ENCODE data around the gene KIF24. TPM values are rescaled to one million over a fixed set of nuclear protein-coding genes. Genes with fewer than 3 reads are reported as not detected.
"Not testable (repeated sequence)": the region's sequence is repeated elsewhere in the genome, so short reads cannot be mapped to it uniquely, and the experiment has no call there.

The KIF24 gene
- total RNA-seq, 1 donor from 2014 or later, result 6.2 TPM

DNA sequence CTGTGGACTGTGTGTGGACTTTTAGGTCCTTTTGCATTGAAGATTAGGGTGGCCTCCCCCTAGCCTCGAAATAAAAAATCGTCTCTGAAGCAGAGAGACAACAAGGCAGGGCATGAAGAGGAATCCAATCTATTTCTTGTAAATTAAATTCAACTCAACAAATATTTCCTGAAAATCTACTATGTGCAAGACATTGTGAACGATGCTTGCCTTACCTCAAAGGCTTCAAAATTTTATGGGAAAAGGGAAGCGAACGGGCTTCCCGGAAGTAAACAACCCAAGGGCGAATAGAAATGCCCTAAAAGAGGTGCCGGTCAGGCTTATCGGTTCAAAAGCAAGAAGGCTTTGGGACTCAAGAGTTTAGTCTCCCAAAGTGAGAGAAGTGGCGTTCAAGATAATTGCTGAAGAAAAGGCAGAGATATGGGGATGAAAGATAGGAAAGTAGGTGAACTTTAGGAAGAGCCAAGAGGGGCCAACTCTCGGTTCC, 525 bp downstream of the KIF24 start:
- intact Hi-C loops (cut with micrococcal nuclease), result loop anchor here (2.0 kb wide), 3 partner anchors 48 to 512 kb away; partner anchors contain the start of genes MYORG, UBAP1 and UBE2R2
- Mint-ChIP-seq H3K36me3 (ENCODE audit: low read depth) (no peaks in the 10 kb centered on the region), H3K27me3 (no peaks in the 10 kb centered on the region), H3K9me3 (no peaks in the 10 kb centered on the region), H3K4me1 (peaks cover 30% of the 10 kb centered on the region), H3K4me3 (peak overlapping the region; percentile 89), H3K27ac (peak overlapping the region; percentile 97)
- no peak for DNase-seq

- no peaks in the 10 kb centered on the region for H3K9me3 Mint-ChIP-seq
- no peak overlapping the region for H3K27ac Mint-ChIP-seq
- DNase-seq, result no peak
- peaks cover 20% of the 10 kb centered on the region for H3K4me1 Mint-ChIP-seq
- intact Hi-C loops (cut with micrococcal nuclease), result no loop called here
- no peaks in the 10 kb centered on the region for H3K36me3 Mint-ChIP-seq (ENCODE audit: low read depth)
- H3K4me3 Mint-ChIP-seq, result peak overlapping the region; percentile 33
- no peaks in the 10 kb centered on the region for H3K27me3 Mint-ChIP-seq
Measured at GRCh38 chr9:34326690-34327089, 2.4 kb downstream of the KIF24 start.

DNA sequence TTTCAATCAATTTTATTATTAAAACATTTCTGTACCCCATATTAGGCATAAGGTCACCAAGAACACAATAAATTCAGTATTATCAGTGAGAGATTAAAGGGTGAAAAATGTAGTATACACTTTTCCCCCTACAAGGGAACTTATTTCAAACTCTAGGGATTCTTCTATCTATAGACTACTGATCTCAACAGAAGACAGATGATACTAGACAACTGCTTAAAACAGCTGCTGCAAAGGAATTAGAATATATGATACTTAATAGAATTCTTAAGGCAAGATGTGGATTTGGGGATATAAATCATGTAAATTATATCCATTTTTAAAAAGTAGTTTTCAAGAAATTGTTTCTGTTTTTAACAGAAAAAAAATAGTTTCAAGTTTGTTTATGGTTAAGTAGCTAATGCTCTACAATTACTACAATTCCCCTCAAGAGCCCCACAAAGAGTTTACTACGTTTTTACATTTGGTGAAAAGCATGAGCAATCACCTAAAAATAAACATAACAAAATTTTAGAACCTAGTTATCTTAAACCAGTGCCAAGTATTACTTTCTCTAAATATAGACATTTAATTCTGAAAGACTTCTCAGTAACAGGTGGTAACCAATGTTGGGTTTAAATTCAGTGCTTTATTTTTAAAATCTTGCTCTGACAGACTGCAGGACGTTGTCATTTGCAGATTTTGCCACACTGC, 6.0 kb downstream of the KIF24 start:
- H3K4me3 Mint-ChIP-seq, result no peak overlapping the region
- intact Hi-C loops (cut with micrococcal nuclease), result no loop called here
- no peaks in the 10 kb centered on the region for H3K27me3 Mint-ChIP-seq
- H3K36me3 Mint-ChIP-seq (ENCODE audit: low read depth), result peaks cover 1% of the 10 kb centered on the region
- H3K27ac Mint-ChIP-seq, result no peak overlapping the region
- peaks cover 14% of the 10 kb centered on the region for H3K4me1 Mint-ChIP-seq
- DNase-seq, result no peak
- no peaks in the 10 kb centered on the region for H3K9me3 Mint-ChIP-seq

- no peak overlapping the region for H3K27ac Mint-ChIP-seq
- H3K9me3 Mint-ChIP-seq, result no peaks in the 10 kb centered on the region
- H3K4me3 Mint-ChIP-seq, result no peak overlapping the region
- H3K27me3 Mint-ChIP-seq, result no peaks in the 10 kb centered on the region
- intact Hi-C loops (cut with micrococcal nuclease), result no loop called here
- DNase-seq, result no peak
- H3K36me3 Mint-ChIP-seq (ENCODE audit: low read depth), result peaks cover 1% of the 10 kb centered on the region
- H3K4me1 Mint-ChIP-seq, result peaks cover 5% of the 10 kb centered on the region
Measured at GRCh38 chr9:34321451-34321850, 7.6 kb downstream of the KIF24 start.

DNA sequence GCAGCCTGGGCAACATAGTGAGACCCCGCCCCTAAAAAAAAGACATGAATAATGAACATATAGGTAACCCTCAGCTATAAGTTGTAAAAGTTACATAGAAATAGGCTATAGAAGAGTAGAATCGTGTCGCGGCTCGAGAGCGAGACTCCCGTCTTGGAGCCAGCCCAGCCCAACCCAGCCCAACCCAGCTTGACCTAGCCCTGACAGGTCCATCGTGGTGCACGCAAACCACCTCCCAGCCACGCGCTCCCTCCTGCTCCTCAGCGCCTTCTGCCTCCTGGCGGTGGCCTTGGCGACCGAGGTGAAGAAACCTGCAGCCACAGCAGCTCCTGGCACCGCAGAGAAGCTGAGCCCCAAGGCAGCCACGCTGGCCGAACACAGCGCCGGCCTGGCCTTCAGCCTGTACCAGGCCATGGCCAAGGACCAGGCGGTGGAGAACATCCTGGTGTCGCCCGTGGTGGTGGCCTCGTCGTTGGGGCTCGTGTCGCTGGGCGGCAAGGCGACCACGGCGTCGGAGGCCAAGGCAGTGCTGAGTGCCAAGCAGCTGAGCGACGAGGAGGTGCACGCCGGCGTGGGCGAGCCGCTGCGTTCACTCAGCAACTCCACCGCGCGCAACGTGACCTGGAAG, 10.8 kb downstream of the KIF24 start:
- H3K4me1 Mint-ChIP-seq, result peaks cover 2% of the 10 kb centered on the region
- no peaks in the 10 kb centered on the region for H3K9me3 Mint-ChIP-seq
- H3K4me3 Mint-ChIP-seq, result no peak overlapping the region
- no peaks in the 10 kb centered on the region for H3K27me3 Mint-ChIP-seq
- intact Hi-C loops (cut with micrococcal nuclease), result no loop called here
- DNase-seq, result no peak
- H3K27ac Mint-ChIP-seq, result no peak overlapping the region
- peaks cover 1% of the 10 kb centered on the region for H3K36me3 Mint-ChIP-seq (ENCODE audit: low read depth)

- Mint-ChIP-seq H3K27ac (no peak overlapping the region), H3K9me3 (no peaks in the 10 kb centered on the region), H3K36me3 (ENCODE audit: low read depth) (peaks cover 1% of the 10 kb centered on the region), H3K4me1 (peaks cover 2% of the 10 kb centered on the region), H3K4me3 (no peak overlapping the region), H3K27me3 (no peaks in the 10 kb centered on the region)
- intact Hi-C loops (cut with micrococcal nuclease), result no loop called here
- no peak for DNase-seq
Measured at GRCh38 chr9:34317436-34317835, 11.6 kb downstream of the KIF24 start.

- H3K36me3 Mint-ChIP-seq (ENCODE audit: low read depth), result peaks cover 1% of the 10 kb centered on the region
- no peak overlapping the region for H3K27ac Mint-ChIP-seq
- H3K4me3 Mint-ChIP-seq, result no peak overlapping the region
- no peaks in the 10 kb centered on the region for H3K27me3 Mint-ChIP-seq
- intact Hi-C loops (cut with micrococcal nuclease), result no loop called here
- no peaks in the 10 kb centered on the region for H3K9me3 Mint-ChIP-seq
- DNase-seq, result no peak
- no peaks in the 10 kb centered on the region for H3K4me1 Mint-ChIP-seq
Measured at GRCh38 chr9:34311499-34312185, 17.4 kb downstream of the KIF24 start.

GRCh38 chr9:34310215-34310614, 18.9 kb downstream of the KIF24 start:
- DNase-seq, result no peak
- Mint-ChIP-seq H3K36me3 (ENCODE audit: low read depth) (peaks cover 2% of the 10 kb centered on the region), H3K27me3 (no peaks in the 10 kb centered on the region), H3K27ac (no peak overlapping the region), H3K4me1 (no peaks in the 10 kb centered on the region), H3K4me3 (no peak overlapping the region), H3K9me3 (no peaks in the 10 kb centered on the region)
- intact Hi-C loops (cut with micrococcal nuclease), result no loop called here

DNA sequence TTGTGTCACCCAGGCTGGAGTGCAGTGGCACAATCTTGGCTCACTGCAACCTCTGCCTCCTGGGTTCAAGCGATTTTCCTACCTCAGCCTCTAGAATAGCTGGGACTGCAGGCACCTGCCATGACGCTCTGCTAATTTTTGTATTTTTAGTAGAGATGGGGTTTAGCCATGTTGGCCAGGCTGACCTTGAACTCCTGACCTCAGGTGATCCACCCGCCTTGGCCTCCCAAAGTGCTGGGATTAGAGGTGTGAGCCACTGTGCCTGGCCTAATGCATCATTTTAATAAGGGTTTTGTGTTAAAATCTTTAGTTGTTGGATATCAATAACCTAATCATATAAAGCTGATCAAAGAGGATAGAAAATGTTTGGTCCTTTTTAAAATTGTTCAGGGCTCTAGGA, 20.8 kb downstream of the KIF24 start:
- H3K4me3 Mint-ChIP-seq; H3K4me1 Mint-ChIP-seq; DNase-seq; intact Hi-C loops (cut with micrococcal nuclease); H3K36me3 Mint-ChIP-seq (ENCODE audit: low read depth); H3K27me3 Mint-ChIP-seq; H3K9me3 Mint-ChIP-seq; H3K27ac Mint-ChIP-seq: not testable (repeated sequence)

GRCh38 chr9:34301064-34301463, 28.0 kb downstream of the KIF24 start:
- intact Hi-C loops (cut with micrococcal nuclease); H3K4me1 Mint-ChIP-seq; H3K27me3 Mint-ChIP-seq; DNase-seq; H3K4me3 Mint-ChIP-seq; H3K9me3 Mint-ChIP-seq; H3K27ac Mint-ChIP-seq; H3K36me3 Mint-ChIP-seq (ENCODE audit: low read depth): not testable (repeated sequence)

DNA sequence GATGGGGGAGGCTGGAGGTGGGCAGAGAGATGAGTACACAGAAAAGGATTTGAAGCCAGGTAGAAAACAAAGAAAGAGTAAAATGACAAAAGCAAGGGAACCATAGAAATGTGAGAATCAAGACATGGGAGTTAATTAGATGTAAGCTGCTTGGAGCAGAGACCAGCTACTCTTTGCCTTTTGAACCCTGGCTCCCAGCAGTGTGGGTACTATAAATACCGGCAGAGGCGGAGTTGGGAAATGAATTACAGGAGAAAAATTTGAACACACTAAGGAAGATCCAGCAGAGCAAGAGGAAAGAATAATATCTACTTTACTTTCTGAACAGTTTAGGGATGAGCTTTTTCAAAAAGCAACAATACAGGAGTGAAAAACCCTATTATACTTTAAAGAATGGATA, 36.5 kb downstream of the KIF24 start:
- no peaks in the 10 kb centered on the region for H3K9me3 Mint-ChIP-seq
- no peaks in the 10 kb centered on the region for H3K4me1 Mint-ChIP-seq
- no peak overlapping the region for H3K27ac Mint-ChIP-seq
- DNase-seq, result no peak
- intact Hi-C loops (cut with micrococcal nuclease), result no loop called here
- H3K36me3 Mint-ChIP-seq (ENCODE audit: low read depth), result no peaks in the 10 kb centered on the region
- no peaks in the 10 kb centered on the region for H3K27me3 Mint-ChIP-seq
- H3K4me3 Mint-ChIP-seq, result no peak overlapping the region

- no peak overlapping the region for H3K27ac Mint-ChIP-seq
- DNase-seq, result no peak
Measured at GRCh38 chr9:34291423-34291822, 37.6 kb downstream of the KIF24 start.

DNA sequence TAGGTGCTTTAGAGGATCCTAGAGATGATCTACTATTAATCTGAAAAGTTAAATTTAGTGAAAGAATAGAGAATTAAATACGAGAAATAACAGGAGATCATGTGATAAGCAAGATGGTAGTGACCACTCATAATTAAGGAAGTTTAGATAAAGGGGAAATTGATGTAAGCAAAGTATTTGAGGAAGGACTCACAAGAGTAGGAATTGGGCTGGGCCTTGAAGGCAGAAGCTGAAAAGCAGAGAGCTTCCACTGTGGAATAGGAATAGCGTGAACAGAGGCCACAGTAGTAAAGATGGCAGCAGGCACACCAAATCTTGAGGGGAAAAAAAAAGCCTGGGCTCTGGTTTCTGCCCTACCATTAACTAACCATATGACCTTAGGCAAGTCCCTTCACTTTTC, 38.0 kb downstream of the KIF24 start:
- intact Hi-C loops (cut with micrococcal nuclease), result no loop called here
- no peak overlapping the region for H3K27ac Mint-ChIP-seq
- no peak for DNase-seq
- H3K9me3 Mint-ChIP-seq, result no peaks in the 10 kb centered on the region
- no peaks in the 10 kb centered on the region for H3K27me3 Mint-ChIP-seq
- H3K4me1 Mint-ChIP-seq, result no peaks in the 10 kb centered on the region
- no peak overlapping the region for H3K4me3 Mint-ChIP-seq
- peaks cover 6% of the 10 kb centered on the region for H3K36me3 Mint-ChIP-seq (ENCODE audit: low read depth)

More at GRCh38 chr9:34291423-34291822, 37.6 kb downstream of the KIF24 start:
- Mint-ChIP-seq H3K36me3 (ENCODE audit: low read depth) (peaks cover 3% of the 10 kb centered on the region), H3K4me1 (no peaks in the 10 kb centered on the region), H3K4me3 (no peak overlapping the region), H3K9me3 (no peaks in the 10 kb centered on the region), H3K27me3 (no peaks in the 10 kb centered on the region)
- intact Hi-C loops (cut with micrococcal nuclease), result no loop called here

DNA sequence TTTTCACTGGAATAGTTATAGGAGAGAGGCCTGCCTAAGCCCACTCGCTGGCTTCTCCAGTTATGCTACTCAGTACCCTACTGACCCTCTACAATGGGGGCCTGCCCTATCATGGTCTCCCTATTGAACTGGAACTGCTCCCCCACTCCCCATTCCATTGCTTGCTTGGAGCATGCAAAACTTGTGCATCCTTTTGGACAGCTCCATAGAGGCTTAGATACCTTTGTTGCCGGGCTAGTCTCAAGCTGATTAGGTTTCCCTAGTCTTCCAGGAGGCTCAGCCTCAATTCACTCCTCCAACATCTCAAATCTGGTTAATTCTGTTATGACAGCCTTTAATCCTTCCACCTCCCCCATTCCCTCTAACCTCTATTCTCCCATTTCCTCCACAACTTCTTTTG, 39.9 kb downstream of the KIF24 start:
- no peak for DNase-seq
- intact Hi-C loops (cut with micrococcal nuclease), result no loop called here
- Mint-ChIP-seq H3K36me3 (ENCODE audit: low read depth) (peaks cover 8% of the 10 kb centered on the region), H3K9me3 (no peaks in the 10 kb centered on the region), H3K4me3 (no peak overlapping the region), H3K27ac (no peak overlapping the region), H3K4me1 (no peaks in the 10 kb centered on the region), H3K27me3 (no peaks in the 10 kb centered on the region)

Measured in activated CD4-positive, alpha-beta T cell treated with anti-CD3 and anti-CD28 coated beads, Interleukin-2, amount 10 ng/mL, durations not matched to agents 24 days and 14 days (primary cell).